Erythroblast (primary cell): ENCODE measurements around the gene CD1C.
A peak's percentile ranks its signal among the peaks of the same experiment; 100 is the strongest.
"Not testable (repeated sequence)": the region's sequence is repeated elsewhere in the genome, so short reads cannot be mapped to it uniquely, and the experiment has no call there.

Source experiments
- DNase-seq, 2 experiments: peaks; one replicate each; lab custom pipeline; 2025; lab: John Stamatoyannopoulos, UW
- GATA1 ChIP-seq: IDR thresholded peaks from 2 replicates; pipeline ENCODE4 v1.6.1; 2011; ENCODE audit warnings: low read depth, mild to moderate bottlenecking, control low read depth, low read length, moderate library complexity
- POLR2A ChIP-seq: IDR thresholded peaks from 2 replicates; pipeline ENCODE4 v1.6.1; 2011; ENCODE audit warnings: mild to moderate bottlenecking, low read length

CD1C gene

GRCh38 chr1:158333405-158334155 is 43.9 kb downstream of the CD1C start:
- no peak for DNase-seq

DNA sequence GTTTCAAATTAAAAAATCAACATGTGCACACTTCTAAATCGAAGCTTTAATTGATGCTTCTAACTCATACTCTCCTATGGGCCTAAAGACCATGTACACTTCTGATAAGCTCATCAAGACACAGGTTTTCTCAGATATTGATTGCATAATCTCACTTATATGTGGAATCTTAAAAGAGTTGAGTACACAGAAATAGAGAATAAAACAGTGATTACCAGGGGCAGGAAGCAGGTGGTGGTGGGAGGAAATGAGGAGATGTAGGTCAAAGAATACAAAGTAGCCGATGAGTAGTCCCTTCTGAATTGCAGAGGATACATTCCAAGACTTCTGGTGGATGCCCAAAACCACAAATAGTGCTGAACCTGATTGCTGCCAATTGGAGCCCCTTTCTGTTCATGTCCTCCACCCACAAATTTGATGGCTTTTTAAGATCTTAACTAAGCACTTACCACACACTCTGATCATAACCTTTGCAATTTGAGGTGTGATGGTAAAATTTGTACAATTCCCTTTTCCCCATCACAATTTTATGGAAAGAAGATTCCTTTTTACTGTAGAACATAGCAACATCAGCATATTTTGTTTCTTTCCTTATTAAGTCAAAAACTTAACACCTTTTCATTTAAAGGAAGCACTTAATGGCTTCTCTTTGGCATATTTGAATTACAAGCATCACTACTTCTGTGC is 44.9 kb downstream of the CD1C start:
- no peak for TF ChIP-seq POLR2A
- TF ChIP-seq GATA1: no peak
- DNase-seq: no peak

More at GRCh38 chr1:158333405-158334155, 43.9 kb downstream of the CD1C start:
- TF ChIP-seq POLR2A (no peak), GATA1 (no peak)

DNA sequence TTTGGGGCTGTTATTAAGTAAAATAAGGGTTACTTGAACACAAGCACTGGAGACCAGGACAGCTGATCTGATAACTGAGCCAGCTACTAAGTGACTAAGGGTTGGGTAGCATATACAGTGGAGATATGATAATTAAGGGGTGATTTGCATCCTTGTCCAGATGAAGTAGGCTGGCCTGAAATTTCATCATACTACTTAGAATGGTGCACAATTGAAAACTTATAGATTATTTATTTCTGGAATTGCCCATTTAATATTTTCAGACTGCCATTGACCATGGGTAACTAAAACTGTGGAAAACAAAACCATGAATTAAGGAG is 45.5 kb downstream of the CD1C start:
- peak in 1 of 2 experiments; percentile 23 for DNase-seq
- TF ChIP-seq POLR2A: no peak
- no peak for TF ChIP-seq GATA1

GRCh38 chr1:158336413-158336812 is 46.7 kb downstream of the CD1C start:
- DNase-seq: not testable (repeated sequence)
